ENCODE measurements around the gene CILP2.

The CILP2 gene

GRCh38 chr19:19538061-19538784 lies at the start of gene CILP2:
TSS of gene CILP2 (plus strand) at chr19:19538265. CDS start at chr19:19538350, 85 bp downstream.
- DNase-seq: peak in 1 of 2 donors; percentile 39

- DNase-seq: peak; percentile 74 to 76
Observed at GRCh38 chr19:19488875-19489690, 49.0 kb upstream of the CILP2 start.

GRCh38 chr19:19489804-19490204 lies 48.3 kb upstream of the CILP2 start:
- no peak for DNase-seq

GRCh38 chr19:19490214-19490968 lies 47.7 kb upstream of the CILP2 start:
- DNase-seq: peak; percentile 78 to 81

GRCh38 chr19:19491321-19492025 lies 46.6 kb upstream of the CILP2 start:
- DNase-seq: no peak

GRCh38 chr19:19492026-19492610 lies 45.9 kb upstream of the CILP2 start:
- DNase-seq: no peak

GRCh38 chr19:19493841-19494546 lies 44.1 kb upstream of the CILP2 start:
- no peak for DNase-seq

GRCh38 chr19:19495614-19496603 lies 42.2 kb upstream of the CILP2 start:
- DNase-seq: no peak

- DNase-seq: no peak
Observed at GRCh38 chr19:19498255-19498991, 39.6 kb upstream of the CILP2 start.

- DNase-seq: no peak
Observed at GRCh38 chr19:19499272-19499995, 38.6 kb upstream of the CILP2 start.

- no peak for DNase-seq
Observed at GRCh38 chr19:19500975-19501644, 37.0 kb upstream of the CILP2 start.

- DNase-seq: no peak
Observed at GRCh38 chr19:19501798-19502197, 36.3 kb upstream of the CILP2 start.

- DNase-seq: no peak
Observed at GRCh38 chr19:19502281-19502680, 35.8 kb upstream of the CILP2 start.

- DNase-seq: no peak
Observed at GRCh38 chr19:19502808-19503602, 35.1 kb upstream of the CILP2 start.

- no peak for DNase-seq
Observed at GRCh38 chr19:19504754-19505668, 33.1 kb upstream of the CILP2 start.

- DNase-seq: no peak
Observed at GRCh38 chr19:19505669-19506326, 32.3 kb upstream of the CILP2 start.
